Stimulated activated CD8-positive, alpha-beta memory T cell treated with anti-CD3 and anti-CD28 coated beads, Interleukin-15, amount 100 ng/mL, for 4 hours (primary cell): ENCODE data around the gene OTUD4.
A peak's percentile ranks its signal among the peaks of the same experiment; 100 is the strongest.
"Not testable (repeated sequence)": the region's sequence is repeated elsewhere in the genome, so short reads cannot be mapped to it uniquely, and the experiment has no call there.

Experiments
- DNase-seq, 2 donors: peaks; one replicate each; pipeline ENCODE4 v3.0.0-alpha.2; 2020; ENCODE audit warnings: low read depth in 2 of 2

OTUD4 gene

DNA sequence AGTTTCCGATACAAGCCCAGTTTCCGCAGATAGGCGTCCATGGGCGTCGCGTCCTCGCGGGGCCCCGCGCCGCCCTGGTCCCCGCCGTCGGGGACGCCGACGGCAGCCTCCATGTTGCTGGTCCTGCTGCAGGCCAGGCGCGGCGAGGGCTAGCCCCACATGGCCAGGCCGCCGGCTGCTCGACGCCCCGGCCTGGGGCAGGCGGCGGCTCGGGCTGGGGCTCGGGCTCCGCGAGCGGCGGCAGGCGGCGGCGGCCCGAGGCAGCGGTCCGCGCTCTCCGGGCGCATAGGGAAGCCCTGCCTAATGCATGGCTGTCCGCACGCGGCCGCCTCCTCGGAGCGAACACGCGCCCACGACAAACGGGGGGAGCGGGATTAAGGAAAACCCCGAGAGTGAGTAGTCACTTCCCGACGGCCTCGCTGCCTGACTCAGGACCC lies 510 bp downstream of the OTUD4 start:
- not testable (repeated sequence) for DNase-seq

DNA sequence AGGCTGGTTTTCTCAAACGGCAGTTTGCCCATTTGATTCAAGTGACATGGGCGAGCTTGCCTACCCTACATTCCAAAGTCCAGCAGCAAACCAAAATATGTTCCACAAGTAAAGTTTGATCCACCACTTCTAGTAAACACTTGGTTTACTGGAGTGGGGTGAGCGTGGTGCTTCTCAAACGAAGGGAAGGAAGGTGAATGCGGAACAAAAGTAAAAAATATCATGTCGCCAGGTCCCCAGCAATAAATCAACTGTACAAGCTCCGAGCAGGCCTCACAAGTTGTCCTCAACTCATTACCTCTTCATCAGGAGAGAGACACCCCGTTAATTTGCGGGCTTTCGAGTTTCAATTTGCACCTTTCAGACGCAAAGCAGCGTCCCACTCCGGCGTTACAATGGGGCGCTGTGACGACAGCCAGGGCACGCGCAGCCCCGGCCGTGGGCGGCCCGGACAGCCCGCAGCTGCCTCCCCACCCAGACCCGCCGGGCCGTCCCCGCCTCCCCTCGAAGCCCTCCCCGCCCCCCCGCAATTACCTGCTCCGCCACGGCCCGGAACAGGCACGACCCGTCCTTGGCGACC lies 1.0 kb downstream of the OTUD4 start:
- peak; percentile 72 to 73 for DNase-seq

DNA sequence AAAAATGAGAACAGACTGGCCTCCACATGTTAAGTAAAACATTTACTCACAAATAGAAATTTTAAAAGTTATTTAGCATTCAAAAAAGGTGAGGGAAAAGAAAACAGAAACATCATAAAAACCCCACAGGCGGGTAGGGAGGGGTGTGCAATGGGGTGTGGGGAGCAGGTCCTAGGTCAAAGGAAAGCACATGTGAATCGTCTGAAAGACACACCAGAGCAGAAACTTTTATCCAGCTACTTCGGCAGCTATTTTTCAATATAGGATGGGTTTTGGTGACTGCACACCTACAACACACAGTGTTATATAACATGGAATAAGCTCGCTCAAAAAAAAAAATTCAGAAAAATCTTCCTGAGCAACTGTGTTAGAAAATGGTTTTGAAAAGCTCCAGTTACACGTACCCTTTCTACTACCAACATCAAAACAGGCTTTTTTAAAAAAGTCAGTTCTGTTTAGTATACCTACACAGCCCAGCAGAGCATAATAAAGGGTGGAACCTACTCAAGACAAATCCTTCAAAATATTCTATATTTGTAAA lies 1.6 kb downstream of the OTUD4 start:
- DNase-seq, result no peak

DNA sequence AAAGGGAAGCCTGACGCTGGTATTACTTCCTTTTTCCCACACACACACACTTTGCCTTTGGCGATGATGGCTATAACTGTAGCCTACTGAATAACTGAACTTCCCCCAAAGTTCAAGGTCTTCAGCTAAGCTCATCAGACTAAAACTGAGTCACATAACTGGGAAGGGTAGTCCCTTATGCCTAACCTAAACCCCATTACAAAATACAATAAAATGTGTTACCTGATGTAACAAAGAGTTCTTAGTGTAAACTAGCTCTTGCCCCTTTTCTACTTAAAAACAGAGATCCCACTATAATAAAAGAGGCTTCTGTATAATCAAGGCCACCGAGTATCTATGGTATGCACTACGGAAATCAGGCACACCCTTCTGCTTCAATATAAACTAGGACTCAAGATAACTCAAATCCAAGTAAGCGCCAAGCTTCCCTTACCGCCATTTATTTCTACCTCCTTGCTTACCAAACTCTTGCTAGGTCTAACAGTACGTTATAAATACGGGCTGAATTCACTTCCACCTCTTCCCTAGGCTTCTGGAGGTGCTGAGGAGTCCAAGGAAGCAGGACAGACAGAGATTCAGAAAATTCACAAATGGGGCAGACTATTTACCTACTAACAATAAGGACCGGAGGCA lies 2.4 kb downstream of the OTUD4 start:
- DNase-seq, result no peak

DNA sequence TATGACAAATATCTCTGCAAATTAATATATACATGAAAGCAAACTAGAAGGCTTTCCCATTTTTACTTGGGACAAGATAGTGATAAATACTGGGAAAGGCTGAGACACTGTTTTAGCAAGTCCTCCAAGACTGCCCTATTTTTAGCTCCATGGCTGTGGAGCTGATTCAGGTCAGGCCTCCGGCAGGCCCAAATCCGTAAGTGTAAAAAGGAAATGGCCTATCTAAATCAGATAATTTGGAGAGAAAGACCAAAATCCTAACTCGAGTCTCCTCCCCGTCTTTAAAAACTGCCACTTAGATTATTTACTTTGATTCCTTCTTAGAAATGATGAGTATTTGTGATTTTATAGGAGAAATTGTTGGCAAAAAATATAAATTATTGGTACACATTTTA lies 2.9 kb downstream of the OTUD4 start:
- DNase-seq, result no peak

DNA sequence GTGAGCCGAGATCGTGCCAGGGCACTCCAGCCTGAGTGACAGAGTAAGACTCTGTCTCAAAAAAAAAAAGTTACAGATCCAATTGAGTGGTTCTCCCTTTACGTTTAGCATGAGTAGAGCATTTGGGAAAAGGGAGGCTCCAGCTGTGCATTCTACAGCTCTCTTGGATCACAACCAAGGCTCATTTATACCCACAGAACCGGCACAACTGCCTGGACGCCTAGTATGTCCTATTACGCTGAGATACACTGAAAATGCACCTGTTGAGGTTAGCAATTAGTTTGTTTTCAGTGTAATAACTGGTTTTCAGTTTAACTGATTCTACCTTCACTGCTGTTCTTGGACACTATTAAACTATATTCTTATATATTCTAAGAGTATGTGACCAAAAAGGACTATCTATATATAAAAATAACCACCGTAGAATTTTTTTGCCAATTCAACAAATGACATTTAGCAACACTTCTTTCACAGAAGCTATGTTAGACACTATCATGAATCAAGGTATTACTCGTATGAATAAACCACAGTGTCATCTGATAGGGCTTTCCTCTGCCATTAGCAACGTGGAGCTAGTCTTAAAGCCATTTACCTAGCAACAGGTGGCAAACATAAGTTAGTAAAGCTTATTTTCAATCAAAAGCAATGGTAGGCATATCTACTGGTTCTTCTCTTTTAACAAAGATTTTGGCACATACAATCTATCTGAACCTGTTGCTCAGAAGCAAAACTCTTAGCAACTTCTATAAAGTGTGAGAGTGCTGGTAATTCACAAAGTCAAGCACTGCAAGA lies 3.6 kb downstream of the OTUD4 start:
- no peak for DNase-seq

DNA sequence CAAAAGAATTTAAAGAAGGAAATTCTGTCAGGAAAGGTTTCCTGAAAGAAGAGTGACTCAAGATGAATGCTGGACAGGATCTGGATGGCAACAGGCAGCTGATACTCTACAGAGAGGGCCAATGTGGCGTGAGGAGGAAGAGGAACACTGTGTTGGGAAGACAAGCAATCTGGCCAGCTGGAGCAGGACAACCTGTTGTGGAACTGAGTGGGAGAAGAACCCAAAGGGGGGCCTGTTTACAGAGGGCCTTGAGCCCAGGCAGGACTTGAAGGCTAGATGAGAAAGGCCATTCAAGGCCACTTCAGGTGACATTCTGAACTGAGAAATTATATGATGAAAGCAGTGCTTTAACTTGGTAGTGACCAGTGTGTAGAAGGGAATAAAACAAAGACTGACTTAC lies 8.5 kb downstream of the OTUD4 start:
- DNase-seq, result no peak

DNA sequence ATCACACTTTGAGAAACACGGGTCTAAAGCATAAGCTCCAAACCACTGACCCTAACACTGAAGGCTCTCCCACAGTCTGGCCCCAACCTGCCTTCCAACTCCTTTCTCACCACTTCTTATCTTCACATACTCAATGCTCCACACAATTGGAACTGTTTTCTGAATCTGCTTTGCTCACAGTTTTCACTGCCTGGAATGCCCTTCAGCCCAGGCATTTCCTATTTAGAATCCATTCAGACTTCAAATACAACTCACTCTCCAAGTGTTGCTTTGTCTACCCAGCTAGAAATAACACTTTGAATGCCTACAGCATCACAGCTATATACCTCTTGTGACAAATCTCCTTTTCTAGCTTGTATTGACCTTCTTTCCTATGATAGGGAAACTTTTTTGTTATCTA lies 10.2 kb downstream of the OTUD4 start:
- DNase-seq, result no peak

DNA sequence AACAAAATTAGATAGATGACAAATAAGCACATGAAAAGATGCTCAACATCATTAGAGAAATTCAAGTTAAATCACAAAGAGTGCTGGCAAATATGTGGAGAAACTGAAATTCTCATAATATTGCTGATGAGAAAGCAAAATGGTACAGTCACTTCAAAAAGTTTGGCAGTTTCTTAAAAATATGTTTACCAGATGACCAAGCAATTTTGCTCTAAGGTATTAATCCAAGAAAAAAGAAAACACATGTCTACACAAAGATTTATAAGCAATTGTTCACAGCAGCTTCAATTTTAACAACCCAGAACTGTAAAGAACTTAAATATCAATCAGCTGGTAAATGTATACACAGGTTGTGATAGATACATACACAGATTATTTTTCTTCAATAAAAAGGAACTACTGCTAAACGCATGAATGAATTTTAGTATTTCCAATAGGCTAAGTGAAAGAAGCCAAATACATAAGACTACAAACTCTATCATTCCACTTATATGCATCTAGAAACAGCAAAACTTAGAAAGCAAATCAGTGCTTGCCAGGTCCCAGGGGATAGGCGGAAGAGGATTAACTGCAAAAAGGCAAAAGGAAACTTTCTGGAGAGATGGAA lies 11.7 kb downstream of the OTUD4 start:
- no peak for DNase-seq

DNA sequence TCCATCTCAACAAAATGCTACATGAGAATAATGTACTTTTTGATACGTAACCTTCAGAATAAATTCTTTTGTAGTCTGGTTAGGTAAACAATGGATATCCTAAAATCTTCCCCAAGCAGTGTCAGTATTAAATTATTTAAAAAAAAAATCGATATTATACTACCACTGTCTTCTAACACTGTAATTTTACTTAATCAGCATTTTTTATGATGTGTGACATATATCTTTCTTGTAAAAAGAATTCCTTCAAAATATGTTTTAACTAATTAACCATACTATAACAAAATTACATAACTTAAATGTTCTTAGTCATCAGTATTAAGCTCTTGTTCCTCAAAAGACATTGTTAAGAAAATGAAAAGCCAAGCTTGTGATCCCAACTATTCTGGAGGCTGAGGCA lies 12.5 kb downstream of the OTUD4 start:
- DNase-seq, result no peak

DNA sequence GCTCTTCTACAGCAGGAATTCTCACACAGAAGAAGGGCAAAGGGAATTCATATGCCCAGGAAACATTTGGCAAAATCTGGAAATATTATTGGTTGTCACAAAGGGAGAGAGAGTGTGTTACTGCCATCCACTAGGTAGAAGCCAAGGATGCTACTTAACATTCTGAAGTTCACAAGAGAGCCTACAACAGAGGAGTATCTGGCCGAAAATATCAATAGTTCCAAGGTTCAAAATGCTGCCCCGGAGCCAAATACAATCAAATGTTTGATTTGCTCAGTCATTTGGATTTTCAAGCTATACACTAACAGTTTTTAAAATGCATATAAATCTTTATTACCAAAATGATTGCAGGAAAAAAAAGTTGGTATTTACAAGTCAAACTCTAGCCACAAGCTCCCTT lies 18.8 kb downstream of the OTUD4 start:
- no peak for DNase-seq

DNA sequence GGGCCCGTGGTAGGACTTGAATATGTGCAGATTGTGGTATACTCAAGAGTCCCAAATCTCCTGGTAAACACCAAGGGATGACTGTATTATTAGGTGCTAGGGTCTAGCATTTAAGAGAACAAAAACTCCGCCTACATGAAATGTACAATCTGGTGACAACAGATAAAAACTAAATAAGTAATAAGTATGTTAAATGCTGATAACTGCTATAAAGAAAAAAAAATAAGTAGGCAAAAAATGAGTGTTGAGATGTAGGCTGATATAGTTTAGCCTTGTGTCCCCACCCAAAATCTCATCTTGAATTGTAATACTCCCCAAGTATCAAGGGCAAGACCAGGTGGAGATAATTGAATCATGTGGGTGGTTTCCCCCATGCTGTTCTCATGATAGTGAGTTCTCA lies 23.4 kb downstream of the OTUD4 start:
- DNase-seq, result no peak

DNA sequence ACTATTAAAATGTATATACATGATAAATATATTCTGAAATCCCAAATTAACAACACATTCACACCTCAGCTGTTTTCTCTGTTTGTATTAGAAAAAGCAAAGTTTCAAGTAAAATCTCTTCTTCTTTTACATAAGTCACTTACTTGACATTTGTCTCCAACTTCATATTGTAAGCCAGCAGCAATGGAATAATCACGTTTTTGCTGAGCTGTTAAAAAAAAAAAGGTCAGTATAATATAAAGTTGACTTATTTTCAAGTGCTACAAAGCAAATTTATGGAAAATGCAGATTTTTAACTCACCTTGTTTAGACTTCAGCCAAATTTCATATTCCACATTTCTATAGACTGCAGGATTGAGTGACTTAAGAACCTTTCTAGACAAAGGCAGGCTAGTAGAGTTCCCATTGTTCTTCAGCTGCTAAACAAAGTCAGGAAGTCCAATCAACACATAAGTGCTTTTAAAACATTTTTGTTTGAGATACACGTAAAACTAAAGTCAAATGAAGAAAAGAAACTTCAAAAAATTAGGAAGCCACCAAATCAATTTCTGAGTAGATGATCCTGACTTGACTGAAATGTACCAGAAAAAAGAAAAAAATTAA lies 25.0 kb downstream of the OTUD4 start:
- DNase-seq, result no peak

DNA sequence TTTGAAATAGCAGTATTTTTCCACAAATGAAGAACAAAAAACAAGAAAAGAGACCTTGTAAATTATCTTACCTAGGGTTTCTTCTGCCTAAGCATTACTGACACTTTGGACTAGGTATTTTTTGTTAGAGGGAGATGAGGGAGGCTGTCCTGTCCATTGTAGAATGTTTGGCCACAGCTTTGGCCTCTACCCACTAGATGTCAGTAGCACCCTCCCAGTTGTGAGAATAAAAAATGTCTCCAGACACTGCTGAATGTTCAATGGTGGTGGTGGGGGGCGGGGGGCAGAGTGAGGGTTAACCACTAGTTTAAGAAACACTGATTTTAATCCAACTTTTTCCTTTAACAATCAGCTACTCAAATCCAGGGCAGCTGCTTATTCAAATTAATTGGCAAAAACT lies 25.8 kb downstream of the OTUD4 start:
- DNase-seq, result no peak

DNA sequence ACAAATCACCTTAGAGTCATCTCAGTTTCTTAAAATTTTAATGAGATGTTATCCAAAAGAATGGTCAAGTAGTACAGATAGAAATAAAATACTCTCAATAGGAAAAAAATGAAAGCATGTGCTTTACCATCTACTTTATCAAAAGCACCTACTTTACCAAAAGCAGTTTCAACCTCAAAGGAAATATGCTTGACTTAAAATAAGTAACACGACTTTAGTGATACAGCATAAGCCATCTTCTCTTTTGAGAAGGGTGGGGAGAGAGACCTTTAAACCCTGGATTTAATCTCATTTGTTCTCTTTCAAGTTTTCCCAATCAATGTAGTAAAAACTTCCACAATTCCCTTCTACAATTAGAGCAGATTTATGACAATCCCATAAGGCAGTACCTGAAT lies 26.5 kb downstream of the OTUD4 start:
- DNase-seq, result no peak

DNA sequence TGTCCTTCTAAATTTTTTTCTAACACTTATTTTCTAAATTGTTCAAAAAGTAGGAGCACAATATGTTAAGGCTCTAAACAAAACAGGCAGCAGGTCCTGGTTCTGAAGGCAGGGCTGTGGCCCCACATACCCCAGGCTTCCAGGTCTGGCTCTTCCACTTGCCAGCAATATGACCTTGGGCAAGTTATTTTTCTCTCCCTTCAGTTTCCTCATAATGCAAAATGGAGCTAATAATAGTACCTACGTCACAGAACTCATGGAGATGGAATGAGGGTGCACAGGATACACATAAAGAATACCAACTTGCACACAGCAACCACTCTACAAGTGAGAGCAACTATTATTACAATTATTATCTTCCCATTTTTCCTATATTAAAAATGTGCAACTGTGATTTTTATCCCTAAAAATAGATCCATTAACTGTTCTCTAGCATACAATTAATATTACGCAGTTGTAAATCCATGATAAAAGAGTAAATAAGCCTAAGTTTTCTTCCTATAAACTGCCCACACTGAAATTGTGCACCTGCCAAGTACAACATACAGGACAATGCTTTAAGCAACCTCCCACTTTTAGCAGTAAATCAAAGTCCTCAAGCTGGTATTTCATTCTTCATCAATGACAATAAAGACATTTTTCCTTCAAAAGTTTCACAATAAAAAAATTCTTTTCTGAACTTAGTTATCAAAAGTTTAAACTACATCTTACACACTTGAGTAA lies 27.0 kb downstream of the OTUD4 start:
- DNase-seq, result no peak

DNA sequence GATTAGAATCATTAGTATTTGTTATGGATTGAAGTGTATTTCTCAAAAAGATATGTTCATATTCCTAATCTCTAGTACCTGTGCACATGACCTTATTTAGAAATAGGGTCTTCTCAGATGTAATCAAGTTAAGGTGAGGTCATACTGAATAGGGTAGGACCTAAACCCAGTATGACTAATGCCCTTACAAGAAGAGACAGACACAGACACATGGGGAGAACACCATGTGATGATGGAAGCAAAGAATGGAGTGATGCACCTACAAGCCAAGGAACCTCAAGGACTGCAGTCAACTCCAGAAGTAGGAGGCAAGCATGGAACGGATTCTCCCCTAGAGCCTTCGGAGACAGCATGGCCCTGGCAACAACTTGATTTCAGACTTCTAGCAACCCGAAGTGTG lies 31.4 kb downstream of the OTUD4 start:
- DNase-seq, result no peak

DNA sequence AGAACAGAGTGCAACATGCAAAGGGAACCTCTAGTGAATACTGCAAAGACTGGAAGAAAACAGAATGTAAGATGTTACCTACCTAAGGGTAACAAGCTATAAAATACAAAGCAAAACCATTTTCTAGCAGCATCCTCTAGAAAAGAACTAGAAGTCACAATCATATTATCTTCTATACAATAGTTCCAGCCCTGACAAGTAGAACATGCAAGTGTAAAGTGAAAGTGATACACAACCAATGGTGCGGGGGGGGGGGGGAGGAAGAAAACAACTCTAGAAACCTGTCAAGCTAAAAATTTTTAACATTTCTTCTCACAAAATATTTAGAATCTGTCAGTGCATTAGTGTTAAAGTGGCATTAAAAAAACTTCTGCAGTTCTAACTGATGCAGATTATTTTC lies 44.2 kb downstream of the OTUD4 start:
- not testable (repeated sequence) for DNase-seq

DNA sequence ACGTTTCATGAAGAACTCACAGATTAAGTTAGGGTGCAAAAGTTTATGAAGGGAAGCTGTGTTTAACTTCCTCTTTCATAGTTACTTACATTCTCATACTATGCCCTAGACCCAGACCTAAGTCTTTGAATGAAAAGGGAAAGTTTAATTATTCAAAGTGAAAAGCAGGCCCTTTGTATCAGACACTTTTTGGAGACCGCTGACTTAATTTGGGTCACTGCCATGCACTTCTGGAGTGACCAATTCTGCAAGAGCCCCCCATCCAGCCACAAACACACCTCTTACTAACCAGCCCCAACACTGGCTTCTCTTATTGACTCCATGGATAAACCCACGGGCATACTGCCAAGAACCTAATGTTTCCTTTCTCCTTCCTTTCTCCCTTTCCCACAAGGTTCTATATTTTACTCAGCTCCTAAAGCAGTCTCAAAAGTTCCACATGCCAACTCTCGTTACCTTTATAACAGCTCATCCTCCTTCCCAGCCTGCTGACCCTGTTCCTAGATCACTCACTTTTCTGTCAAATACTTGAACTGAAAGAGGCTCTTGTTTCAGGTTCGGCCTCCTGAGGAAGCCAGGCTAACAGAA lies 47.8 kb downstream of the OTUD4 start:
- DNase-seq, result no peak

DNA sequence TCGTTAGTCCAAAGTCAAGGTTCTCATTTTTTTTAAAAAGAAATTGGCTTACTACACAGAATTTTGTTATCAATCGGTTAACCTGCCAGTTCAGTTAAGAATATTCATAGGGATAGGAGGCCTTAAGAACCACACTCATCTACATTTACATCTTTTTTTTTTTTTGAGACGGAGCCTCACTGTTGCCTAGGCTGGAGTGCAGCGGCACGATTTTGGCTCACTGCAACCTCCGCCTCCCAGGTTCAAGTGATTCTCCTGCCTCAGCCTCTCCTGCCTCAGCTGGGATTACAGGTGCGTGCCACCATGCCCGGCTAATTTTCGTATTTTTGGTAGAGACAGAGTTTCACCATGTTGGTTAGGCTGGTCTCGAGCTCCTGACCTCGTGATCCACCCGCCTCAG lies 48.5 kb downstream of the OTUD4 start:
- DNase-seq, result no peak

DNA sequence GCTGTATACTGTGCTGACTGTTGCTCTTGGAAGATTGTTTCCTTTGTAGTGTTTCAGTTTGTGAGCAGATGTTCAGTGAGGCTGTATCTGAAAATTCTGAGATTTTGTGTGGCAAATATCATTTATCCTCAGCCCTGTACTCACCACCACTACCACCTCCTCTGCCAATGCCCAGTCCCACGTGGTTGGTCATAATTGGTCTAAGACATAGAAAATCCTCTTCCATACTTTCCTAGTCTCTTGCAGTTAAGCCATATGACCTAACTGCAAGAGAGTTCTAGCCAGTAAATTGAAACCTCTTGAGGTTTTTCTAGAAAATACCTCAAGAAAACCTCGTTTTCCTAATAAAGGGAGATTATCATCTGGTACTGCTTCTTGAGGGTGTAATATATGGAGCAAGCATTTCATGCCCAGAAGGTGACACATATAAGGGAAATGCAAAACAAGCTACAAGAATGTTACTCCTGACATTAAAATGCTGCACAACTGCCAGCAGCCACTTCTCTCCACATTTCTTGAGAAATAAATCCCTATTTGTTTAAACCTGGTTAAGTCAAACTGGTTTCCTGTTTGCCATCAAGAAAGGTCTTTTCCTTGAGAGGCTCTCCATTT lies 49.5 kb downstream of the OTUD4 start:
- no peak for DNase-seq
